Stomach (tissue), 4 donors: ENCODE data around the gene YWHAB.

ENCODE experiments used
- CTCF ChIP-seq, 7 experiments: fragments of 450-650 bp in 4 of 7; fragments of 200-600 bp in 3 of 7; sonication (generic) in 3 of 7; IDR thresholded peaks; one replicate each; pipeline ENCODE4 v1.5.1; 2016 to 2019; ENCODE audit warnings: antibody characterized with exemption in 7 of 7, control low read depth in 2 of 7, mild to moderate bottlenecking in 1 of 7
- POLR2AphosphoS5 ChIP-seq, 3 donors: sonication (generic); formaldehyde crosslinking; IDR thresholded peaks; one replicate each; pipeline ENCODE4 v1.6.1; 2016; ENCODE audit warnings: antibody characterized with exemption in 3 of 3

GRCh38 chr20:44948513-44948912 lies 63.0 kb downstream of the YWHAB start:
- TF ChIP-seq POLR2AphosphoS5 (IDR thresholded peaks at IDR 0.05) (no peak), CTCF (IDR thresholded peaks at IDR 0.05) (no peak)
